Measurements from ENCODE around the gene ELL.

DNA sequence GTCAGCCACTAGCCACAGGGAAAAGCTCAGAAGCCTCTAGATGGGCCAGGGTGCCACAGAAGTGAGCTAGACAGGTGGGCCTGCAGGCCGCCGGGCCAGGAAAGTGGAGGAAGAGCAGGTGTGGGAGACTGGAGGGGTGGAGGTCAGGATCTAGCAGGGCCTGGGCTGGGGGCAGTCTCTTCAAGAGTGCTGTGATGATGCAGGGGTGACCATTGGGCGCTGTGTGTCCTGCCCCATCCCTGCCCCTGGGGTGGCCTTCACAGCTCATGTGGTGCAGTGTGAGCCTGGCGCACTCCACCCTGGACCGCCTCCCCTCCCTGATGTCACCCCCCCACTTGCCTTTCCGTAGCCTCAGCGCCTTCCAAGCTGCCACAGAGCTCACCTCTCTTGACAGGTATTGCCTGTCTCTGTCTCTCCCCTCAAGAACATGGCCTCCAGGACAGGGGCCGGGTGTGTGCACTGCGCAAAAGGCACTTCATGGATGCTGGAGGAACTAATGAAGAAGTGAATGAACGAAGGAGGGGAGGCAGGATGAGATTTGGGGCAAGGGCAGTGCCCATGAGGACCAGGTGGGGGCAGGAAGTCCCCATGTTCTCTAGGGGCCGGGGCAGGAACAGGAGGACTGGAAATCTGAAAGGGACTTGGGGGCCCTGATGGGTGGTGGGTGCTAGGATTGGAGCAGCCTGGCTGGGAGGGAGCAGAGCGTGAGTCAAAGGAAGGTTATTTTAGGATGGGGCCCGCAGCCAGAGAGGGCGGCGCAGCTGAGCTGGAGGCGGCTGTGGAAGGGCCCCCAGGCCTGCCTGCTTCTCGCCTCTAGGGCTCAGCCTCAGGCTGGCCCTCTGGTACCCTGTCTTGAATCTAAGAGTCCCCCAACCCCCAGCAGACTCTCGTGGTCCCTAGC, 96.1 kb downstream of the ELL start:
- TF ChIP-seq POLR2AphosphoS5 (IDR thresholded peaks at IDR 0.05; ENCODE audit: borderline replicate concordance, low read depth, low read length) (no peak), EZH2 (IDR thresholded peaks at IDR 0.05) (no peak)

Data from SK-N-MC (cell line).